Thymus (tissue), 11 donors: ENCODE data around the gene DISC1. TPM values are rescaled to one million over a fixed set of nuclear protein-coding genes. Genes with fewer than 3 reads are reported as not detected.

Experiments
- DNase-seq, 9 donors: peaks; one replicate each; pipeline ENCODE4 v3.0.0-alpha.2; 2013; ENCODE audit warnings: low spot score in 9 of 9, low read depth in 6 of 9, missing footprints in 1 of 9
- H3K27ac ChIP-seq, 2 donors: one replicate each; pipeline ENCODE4 v1.5.1; 2013; ENCODE audit warnings: control low read depth in 1 of 2, low read depth in 1 of 2, low read length in 1 of 2, mild to moderate bottlenecking in 1 of 2, moderate library complexity in 1 of 2
- H3K27me3 ChIP-seq, 2 donors: one replicate each; pipeline ENCODE4 v1.5.1; 2013; ENCODE audit warnings: low read length in 1 of 2; ENCODE audit not compliant: control insufficient read depth in 2 of 2, insufficient read depth in 1 of 2
- H3K36me3 ChIP-seq, 2 donors: one replicate each; pipeline ENCODE4 v1.5.1; 2013; ENCODE audit warnings: low read length in 1 of 2, mild to moderate bottlenecking in 1 of 2, moderate library complexity in 1 of 2; ENCODE audit not compliant: control insufficient read depth in 2 of 2, insufficient read depth in 2 of 2
- H3K4me1 ChIP-seq, 2 donors: one replicate each; pipeline ENCODE4 v1.5.1; 2013; ENCODE audit warnings: low read length in 2 of 2; ENCODE audit not compliant: control insufficient read depth in 2 of 2, insufficient read depth in 2 of 2
- H3K4me3 ChIP-seq, 2 donors: one replicate each; pipeline ENCODE4 v1.5.1; 2013; ENCODE audit warnings: low read length in 2 of 2, control low read depth in 1 of 2, mild to moderate bottlenecking in 1 of 2
- H3K9me3 ChIP-seq, 2 donors: one replicate each; pipeline ENCODE4 v1.5.1; 2013; ENCODE audit warnings: low read length in 1 of 2, mild to moderate bottlenecking in 1 of 2; ENCODE audit not compliant: control insufficient read depth in 2 of 2, insufficient read depth in 1 of 2
- WGBS: extraction: QIAGEN DNeasy Blood & Tissue Kit; methylation state at CpG from one replicate; pipeline ENCODE4 v1.1.7; 2013; 5-methylcytosine and 5-hydroxymethylcytosine counted together
- polyA plus RNA-seq: library from polyadenylated mRNA; stranded (reverse); fragments of 200-250 nt; gene quantifications from one replicate; pipeline ENCODE4 v1.2.3, GENCODE V29; 2013
- total RNA-seq: library from RNA; stranded (reverse); fragments of 120-200 nt; gene quantifications from one replicate; pipeline ENCODE4 v1.2.4, GENCODE V29; 2013
- donor health status: healthy.

The DISC1 gene
- total and polyA plus RNA-seq, 2 donors = 4.4 to 5.3 TPM

GRCh38 chr1:231827337-231828105 is 200.9 kb downstream of the DISC1 start:
- H3K4me3 ChIP-seq = no peak overlapping the region
- WGBS = 90% methylated on average over 2 of the region's 2 CpGs
- no peaks in the 10 kb centered on the region for H3K4me1 ChIP-seq
- H3K27me3 ChIP-seq = no peaks in the 10 kb centered on the region
- no peak overlapping the region for H3K27ac ChIP-seq
- H3K36me3 ChIP-seq = no peaks in the 10 kb centered on the region
- no peak for DNase-seq
- H3K9me3 ChIP-seq = no peaks in the 10 kb centered on the region

GRCh38 chr1:231828182-231828920 is 201.8 kb downstream of the DISC1 start:
- H3K27ac ChIP-seq = no peak overlapping the region

DNA sequence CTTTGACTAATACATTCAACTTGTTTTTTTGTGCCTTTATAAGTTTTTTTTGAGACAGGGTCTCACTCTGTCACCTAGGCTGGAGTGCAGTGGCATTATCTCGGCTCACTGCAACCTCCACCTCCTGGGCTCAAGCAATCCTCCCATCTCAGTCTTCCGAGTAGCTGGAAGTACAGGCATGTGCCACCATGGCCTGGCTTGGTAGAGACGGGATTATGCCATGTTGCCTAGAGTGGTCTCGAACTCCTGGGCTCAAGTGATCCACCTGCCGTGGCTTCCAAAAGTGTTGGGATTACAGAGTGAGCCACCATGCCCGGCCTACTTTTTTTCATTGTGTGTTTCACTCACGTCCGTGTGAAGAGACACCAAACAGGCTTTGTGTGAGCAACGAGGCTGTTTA is 202.7 kb downstream of the DISC1 start:
- Histone ChIP-seq H3K4me3 (no peak overlapping the region), H3K9me3 (no peaks in the 10 kb centered on the region), H3K36me3 (no peaks in the 10 kb centered on the region), H3K4me1 (no peaks in the 10 kb centered on the region), H3K27ac (no peak overlapping the region), H3K27me3 (no peaks in the 10 kb centered on the region)
- 86% methylated on average over 9 of the region's 9 CpGs for WGBS
- DNase-seq = no peak

More at GRCh38 chr1:231828182-231828920, 201.8 kb downstream of the DISC1 start:
- H3K4me3 ChIP-seq = no peak overlapping the region
- H3K36me3 ChIP-seq = no peaks in the 10 kb centered on the region
- no peaks in the 10 kb centered on the region for H3K9me3 ChIP-seq
- no peaks in the 10 kb centered on the region for H3K4me1 ChIP-seq
- DNase-seq = no peak
- WGBS = 91% methylated on average over 5 of the region's 5 CpGs
- no peaks in the 10 kb centered on the region for H3K27me3 ChIP-seq

GRCh38 chr1:231836227-231836893 is 209.8 kb downstream of the DISC1 start:
- no peaks in the 10 kb centered on the region for H3K4me1 ChIP-seq
- H3K36me3 ChIP-seq = no peaks in the 10 kb centered on the region
- H3K4me3 ChIP-seq = no peak overlapping the region
- no peaks in the 10 kb centered on the region for H3K9me3 ChIP-seq
- H3K27ac ChIP-seq = no peak overlapping the region
- 96% methylated on average over 14 of the region's 14 CpGs for WGBS
- DNase-seq = no peak
- H3K27me3 ChIP-seq = no peaks in the 10 kb centered on the region

- Histone ChIP-seq H3K9me3 (no peaks in the 10 kb centered on the region), H3K4me3 (no peak overlapping the region), H3K27me3 (no peaks in the 10 kb centered on the region), H3K4me1 (no peaks in the 10 kb centered on the region), H3K27ac (no peak overlapping the region), H3K36me3 (no peaks in the 10 kb centered on the region)
- 87% methylated on average over 7 of the region's 7 CpGs for WGBS
- no peak for DNase-seq
Observed at GRCh38 chr1:231838521-231838920, 211.9 kb downstream of the DISC1 start.

DNA sequence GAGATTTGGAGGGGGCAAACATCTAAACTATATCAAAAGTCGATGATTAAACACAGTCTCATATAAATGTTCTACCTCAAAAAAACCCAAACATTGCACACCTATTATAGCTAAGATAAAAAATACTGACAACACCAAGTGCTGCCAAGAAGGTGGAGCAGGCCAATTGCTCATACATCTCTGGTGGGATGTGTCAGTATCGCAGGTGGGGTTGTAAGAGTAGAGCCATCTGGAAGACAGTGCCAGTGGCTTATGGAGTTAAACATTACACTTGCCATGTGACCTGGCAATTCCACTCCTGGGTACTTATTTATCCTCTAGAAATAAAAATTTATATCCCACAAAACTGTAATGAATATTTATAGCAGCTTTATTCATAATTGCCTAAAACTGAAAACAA is 213.4 kb downstream of the DISC1 start:
- Histone ChIP-seq H3K36me3 (no peaks in the 10 kb centered on the region), H3K9me3 (no peaks in the 10 kb centered on the region), H3K4me3 (no peak overlapping the region), H3K4me1 (no peaks in the 10 kb centered on the region), H3K27ac (no peak overlapping the region), H3K27me3 (no peaks in the 10 kb centered on the region)
- no peak for DNase-seq
- 98% methylated on average over 2 of the region's 2 CpGs for WGBS

DNA sequence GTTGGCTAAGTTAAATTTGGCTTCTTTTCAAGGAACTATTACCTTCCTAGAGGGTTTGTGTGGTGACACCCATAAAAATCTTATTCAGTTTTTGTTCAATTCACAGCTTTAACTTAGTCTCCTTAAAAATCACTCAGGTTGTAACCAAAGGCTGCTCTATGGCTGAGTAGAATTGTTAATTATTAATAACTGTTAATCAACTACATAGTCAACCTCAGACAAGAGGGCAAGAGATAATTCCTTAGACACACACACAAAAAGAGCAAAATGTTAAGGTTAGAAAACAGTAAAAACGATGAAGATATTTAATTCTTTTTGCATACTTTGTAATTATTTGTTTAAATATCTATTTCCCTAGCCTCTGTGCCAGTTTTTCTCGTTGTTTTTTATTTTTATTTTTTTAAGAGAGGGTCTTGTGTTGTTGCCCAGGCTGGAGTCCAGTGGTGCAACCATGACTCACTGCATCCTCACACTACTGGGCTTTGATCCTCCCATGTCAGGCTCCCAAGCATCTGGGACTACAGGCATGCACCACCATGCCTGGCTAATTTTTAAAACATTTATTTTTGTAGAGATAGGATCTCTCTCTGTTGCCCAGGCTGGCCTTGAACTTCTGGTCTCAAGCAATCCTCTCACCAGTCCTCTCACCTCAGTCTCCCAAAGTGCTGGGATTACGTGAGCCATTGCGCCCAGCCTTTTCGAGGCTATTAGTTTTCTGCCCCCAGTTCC is 215.2 kb downstream of the DISC1 start:
- no peak for DNase-seq
- no peak overlapping the region for H3K4me3 ChIP-seq
- H3K9me3 ChIP-seq = no peaks in the 10 kb centered on the region
- H3K4me1 ChIP-seq = no peaks in the 10 kb centered on the region
- no peaks in the 10 kb centered on the region for H3K36me3 ChIP-seq
- H3K27ac ChIP-seq = no peak overlapping the region
- H3K27me3 ChIP-seq = no peaks in the 10 kb centered on the region
- 87% methylated on average over 5 of the region's 5 CpGs for WGBS

- Histone ChIP-seq H3K36me3 (no peaks in the 10 kb centered on the region), H3K9me3 (no peaks in the 10 kb centered on the region), H3K27ac (no peak overlapping the region), H3K27me3 (no peaks in the 10 kb centered on the region), H3K4me1 (no peaks in the 10 kb centered on the region), H3K4me3 (no peak overlapping the region)
- no peak for DNase-seq
- WGBS = 85% methylated on average over 1 of the region's 1 CpG
Observed at GRCh38 chr1:231842441-231842840, 215.9 kb downstream of the DISC1 start.
